ENCODE measurements around the gene CELA3B.
"Not testable (repeated sequence)": the region's sequence is repeated elsewhere in the genome, so short reads cannot be mapped to it uniquely, and the experiment has no call there.

CELA3B gene

GRCh38 chr1:21976703-21977239 lies at the start of gene CELA3B:
Gene CELA3B, plus strand, starts transcription at chr1:21977022. Its CDS starts 18 bp downstream, at chr1:21977040.
- not testable (repeated sequence) for DNase-seq (ENCODE audit: low read depth); H3K4me3 ChIP-seq (ENCODE audit: control insufficient read depth, low read depth, low read length)

DNA sequence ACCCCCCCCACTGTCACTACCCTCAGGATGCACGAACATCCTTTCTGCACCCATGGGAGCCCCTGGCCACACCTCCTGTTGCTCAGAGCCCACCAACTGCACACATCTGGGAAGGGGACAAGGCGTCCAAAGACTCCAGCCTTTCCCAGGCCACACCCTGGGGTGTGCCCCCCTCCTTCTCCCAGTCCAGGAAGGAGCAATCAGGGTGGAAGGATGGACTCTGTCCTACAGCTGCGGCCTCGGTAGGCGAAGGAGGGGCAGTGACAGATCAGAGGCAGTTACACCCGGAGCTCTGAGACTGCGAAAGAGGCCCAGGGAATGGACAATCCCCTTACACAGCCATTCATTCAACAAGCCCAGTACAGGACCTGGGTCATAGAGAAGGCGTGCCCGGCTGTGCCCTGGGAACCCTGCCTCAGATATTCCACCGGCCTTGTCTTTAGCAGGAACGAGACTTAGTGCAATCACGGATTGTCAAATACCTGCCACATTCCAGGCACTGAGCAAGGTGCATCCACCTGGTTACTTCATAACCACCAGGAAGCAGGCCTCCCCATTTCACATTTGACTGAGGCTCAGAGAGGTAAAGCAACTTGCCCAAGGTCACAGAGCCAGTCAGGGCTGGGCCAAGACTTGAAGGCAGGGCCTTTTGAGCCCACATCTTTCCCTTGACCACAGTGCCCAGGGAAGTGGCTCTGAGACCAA lies 49.1 kb upstream of the CELA3B start:
- DNase-seq (ENCODE audit: low read depth): peak; percentile 91
- TF ChIP-seq CTCF (conservative IDR thresholded peaks at IDR 0.05; ENCODE audit: control insufficient read depth, insufficient read depth, low read depth, low read length): no peak
- H3K4me3 ChIP-seq (ENCODE audit: control insufficient read depth, low read depth, low read length): no peak overlapping the region

- H3K4me3 ChIP-seq (ENCODE audit: control insufficient read depth, low read depth, low read length): no peak overlapping the region
- DNase-seq (ENCODE audit: low read depth): no peak
- TF ChIP-seq CTCF (conservative IDR thresholded peaks at IDR 0.05; ENCODE audit: control insufficient read depth, insufficient read depth, low read depth, low read length): no peak
Observed at GRCh38 chr1:21930080-21930571, 46.7 kb upstream of the CELA3B start.

GRCh38 chr1:21930629-21931170 lies 46.1 kb upstream of the CELA3B start:
- TF ChIP-seq CTCF (conservative IDR thresholded peaks at IDR 0.05; ENCODE audit: control insufficient read depth, insufficient read depth, low read depth, low read length): no peak
- H3K4me3 ChIP-seq (ENCODE audit: control insufficient read depth, low read depth, low read length): no peak overlapping the region
- DNase-seq (ENCODE audit: low read depth): no peak

DNA sequence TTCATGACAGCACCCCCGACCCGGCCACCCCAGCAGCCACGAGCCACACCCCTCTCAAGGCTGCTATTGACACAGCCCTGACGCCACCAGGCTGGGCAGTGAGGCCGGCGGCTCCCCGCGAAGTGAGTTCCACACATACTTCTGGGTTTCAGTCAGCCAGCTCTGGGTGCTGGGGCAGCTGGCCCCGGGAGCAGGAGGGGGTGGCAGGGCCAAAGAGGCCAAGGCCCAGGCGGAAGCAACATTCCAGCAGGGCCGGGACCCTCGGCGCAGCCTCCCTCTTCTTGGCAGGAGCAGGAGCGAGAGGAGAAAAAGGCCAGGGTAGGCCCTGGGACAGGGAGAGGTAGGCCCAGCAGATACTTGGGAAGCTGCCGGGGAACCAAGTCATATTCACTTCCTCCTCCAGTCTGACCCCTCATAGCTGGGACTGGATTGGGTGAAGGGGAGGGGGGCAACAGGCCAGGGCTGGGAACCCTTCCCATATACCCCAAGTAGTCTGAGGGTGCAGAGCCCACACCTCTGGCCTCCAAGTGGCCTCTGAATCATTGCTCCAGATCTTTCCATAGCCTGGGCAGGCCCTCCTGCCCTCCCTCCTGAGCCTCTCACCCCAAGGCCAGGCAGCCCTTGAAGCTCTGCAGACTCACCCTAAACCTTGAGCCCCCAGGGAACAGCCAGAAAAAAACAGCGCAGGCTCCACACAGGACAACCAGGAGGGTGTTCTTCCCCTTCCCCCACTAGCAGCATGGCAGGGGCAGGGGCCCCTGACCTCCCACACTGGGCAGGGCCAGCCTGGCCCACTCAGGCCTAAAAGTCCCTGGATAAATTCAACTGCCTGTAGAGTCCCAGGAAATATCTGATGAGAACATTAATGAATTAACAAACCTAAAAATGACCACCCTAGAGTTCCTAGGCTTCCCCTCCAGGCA lies 45.4 kb upstream of the CELA3B start:
- no peak overlapping the region for H3K4me3 ChIP-seq (ENCODE audit: control insufficient read depth, low read depth, low read length)
- TF ChIP-seq CTCF (conservative IDR thresholded peaks at IDR 0.05; ENCODE audit: control insufficient read depth, insufficient read depth, low read depth, low read length): no peak
- DNase-seq (ENCODE audit: low read depth): peak; percentile 89

DNA sequence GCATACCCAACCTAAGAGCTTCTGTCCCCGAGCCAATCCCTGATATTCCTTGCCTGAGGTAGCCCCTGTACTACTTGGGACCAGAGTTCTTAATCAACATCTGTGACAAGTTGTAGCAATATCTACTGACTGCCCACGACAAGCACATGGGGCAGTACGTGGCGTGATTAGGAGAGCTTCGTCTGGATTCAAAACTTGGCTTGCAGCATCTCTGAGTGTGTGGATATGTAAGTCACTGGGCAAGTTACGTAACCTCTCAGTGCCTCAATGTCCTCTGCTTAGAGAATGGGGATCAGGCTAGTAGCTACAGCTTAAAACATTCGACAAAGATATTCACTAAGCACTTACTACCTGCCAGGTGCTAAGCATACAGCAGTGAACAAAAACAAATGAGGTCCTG lies 44.7 kb upstream of the CELA3B start:
- no peak for TF ChIP-seq CTCF (conservative IDR thresholded peaks at IDR 0.05; ENCODE audit: control insufficient read depth, insufficient read depth, low read depth, low read length)
- peak; percentile 95 for DNase-seq (ENCODE audit: low read depth)
- no peak overlapping the region for H3K4me3 ChIP-seq (ENCODE audit: control insufficient read depth, low read depth, low read length)
